HG02870 (cell line): ENCODE results near the gene R3HCC1L.

Source experiments
- ATAC-seq: cut with Tn5 transposase; IDR thresholded peaks from one replicate; pipeline ENCODE4 v1.9.1; 2021; ENCODE audit warnings: mild to moderate bottlenecking, moderate library complexity; ENCODE audit not compliant: unreplicated experiment

The R3HCC1L gene

GRCh38 chr10:98257961-98258360 is 123.5 kb downstream of the R3HCC1L start:
- ATAC-seq = no peak

- no peak for ATAC-seq
Measured at GRCh38 chr10:98258683-98259454, 124.4 kb downstream of the R3HCC1L start.

GRCh38 chr10:98259606-98260315 is 125.3 kb downstream of the R3HCC1L start:
- no peak for ATAC-seq

- no peak for ATAC-seq
Measured at GRCh38 chr10:98260350-98260749, 125.9 kb downstream of the R3HCC1L start.

- ATAC-seq = no peak
Measured at GRCh38 chr10:98260752-98261151, 126.3 kb downstream of the R3HCC1L start.

- no peak for ATAC-seq
Measured at GRCh38 chr10:98261436-98262277, 127.2 kb downstream of the R3HCC1L start.

GRCh38 chr10:98262571-98262970 is 128.1 kb downstream of the R3HCC1L start:
- no peak for ATAC-seq

GRCh38 chr10:98263088-98263487 is 128.6 kb downstream of the R3HCC1L start:
- no peak for ATAC-seq

- no peak for ATAC-seq
Measured at GRCh38 chr10:98264378-98265065, 130.1 kb downstream of the R3HCC1L start.

GRCh38 chr10:98265403-98266378 is 131.2 kb downstream of the R3HCC1L start:
- no peak for ATAC-seq

- no peak for ATAC-seq
Measured at GRCh38 chr10:98266647-98267046, 132.2 kb downstream of the R3HCC1L start.

- ATAC-seq = no peak
Measured at GRCh38 chr10:98267069-98267893, 132.8 kb downstream of the R3HCC1L start.

GRCh38 chr10:98267894-98268693 is 133.6 kb downstream of the R3HCC1L start, which contains the start of gene LOXL4:
Gene LOXL4, minus strand, starts transcription at chr10:98268194. Its CDS starts 5,175 bp downstream, at chr10:98263019.
- ATAC-seq = no peak

GRCh38 chr10:98268694-98269431 is 134.4 kb downstream of the R3HCC1L start:
- ATAC-seq = no peak

GRCh38 chr10:98269435-98269912 is 135.0 kb downstream of the R3HCC1L start:
- ATAC-seq = no peak

GRCh38 chr10:98270073-98270740 is 135.8 kb downstream of the R3HCC1L start:
- no peak for ATAC-seq
